ENCODE data around the gene TMA7B.
A peak's percentile ranks its signal among the peaks of the same experiment; 100 is the strongest.
"Not testable (repeated sequence)": the region's sequence is repeated elsewhere in the genome, so short reads cannot be mapped to it uniquely, and the experiment has no call there.

TMA7B gene

DNA sequence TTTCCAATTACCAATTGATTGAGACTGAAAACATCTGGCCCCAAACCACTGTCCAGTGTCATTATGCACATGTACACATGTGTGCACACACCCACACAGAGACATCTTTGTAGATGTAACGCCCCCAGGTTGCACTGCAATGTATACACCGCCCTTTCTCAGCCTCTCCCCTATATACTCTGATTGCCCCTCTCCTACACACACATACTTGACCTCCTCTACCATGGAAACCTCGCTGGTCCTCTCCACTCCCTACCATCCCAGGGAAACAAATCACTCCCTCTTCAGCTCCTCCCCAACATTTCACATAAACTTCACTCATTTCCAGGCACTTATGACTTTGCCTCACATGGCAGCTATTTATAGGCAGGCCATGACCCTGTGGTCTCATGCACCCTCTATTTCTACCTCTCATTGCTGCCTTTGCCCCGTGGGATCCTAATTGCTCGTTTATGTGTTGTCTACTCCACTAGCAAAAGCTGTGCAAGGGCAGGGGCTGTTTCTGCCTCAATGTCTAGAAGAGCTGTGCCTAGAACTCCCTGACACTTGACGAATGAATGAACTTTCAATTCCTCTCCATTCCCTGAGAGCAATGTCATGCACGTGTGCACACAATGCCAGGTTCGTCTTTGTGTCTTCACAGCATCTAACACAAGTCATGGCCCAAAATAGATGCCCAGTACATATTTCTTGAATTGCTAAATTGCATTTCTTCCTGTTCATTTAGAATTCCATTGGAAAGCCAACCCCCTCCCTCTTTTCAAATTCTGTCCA, 10.0 kb upstream of the TMA7B start:
- Mint-ChIP-seq H3K27ac (ENCODE audit: low read depth) (peak overlapping the region; percentile 52), H3K4me3 (peak overlapping the region; percentile 44)
- ATAC-seq (replicated peaks; ENCODE audit: extremely low read depth, poor library complexity, severe bottlenecking) = no peak

DNA sequence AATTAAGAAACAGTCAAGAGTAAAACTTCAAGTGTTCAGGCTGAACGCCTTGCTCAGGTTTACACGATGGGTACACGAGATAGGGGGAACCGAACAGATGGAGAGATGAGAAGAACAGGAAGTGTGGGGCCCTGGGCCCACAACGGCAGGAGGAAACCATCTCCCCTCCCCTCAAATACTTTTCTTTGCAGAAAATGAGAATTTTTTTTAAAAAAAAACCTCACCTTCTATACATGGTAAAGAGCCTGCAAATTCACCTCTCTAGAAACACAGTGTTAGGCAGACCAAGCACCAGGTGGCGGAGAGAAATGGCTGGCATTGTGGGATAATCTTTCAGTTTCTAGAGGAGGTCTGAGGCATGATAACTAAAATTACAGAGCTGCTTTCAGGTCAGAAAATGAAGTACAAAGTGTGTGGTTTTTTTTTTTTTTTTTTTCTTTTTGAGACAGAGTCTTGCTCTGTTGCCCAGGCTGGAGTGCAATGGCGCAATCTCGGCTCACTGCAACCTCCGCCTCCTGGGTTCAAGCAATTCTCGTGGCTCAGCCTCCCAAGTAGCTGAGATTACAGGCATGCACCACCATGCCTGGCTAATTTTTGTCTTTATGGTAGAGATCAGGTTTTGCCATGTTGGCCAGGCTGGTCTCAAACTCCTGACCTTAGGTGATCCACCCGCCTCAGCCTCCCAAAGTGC, 8.4 kb upstream of the TMA7B start:
- H3K4me3 Mint-ChIP-seq = peak overlapping the region; percentile 63
- peak overlapping the region; percentile 50 for H3K27ac Mint-ChIP-seq (ENCODE audit: low read depth)
- not testable (repeated sequence) for DNase-seq (ENCODE audit: low spot score in 2 of 2); H3K9me3 Mint-ChIP-seq; H3K27me3 Mint-ChIP-seq
- H3K4me1 Mint-ChIP-seq = peaks cover 81% of the 10 kb centered on the region
- peak; percentile 68 for ATAC-seq (replicated peaks; ENCODE audit: extremely low read depth, poor library complexity, severe bottlenecking)
- peaks cover 70% of the 10 kb centered on the region for H3K36me3 Mint-ChIP-seq (ENCODE audit: insufficient read depth)

More for the DNA sequence above, 10.0 kb upstream of the TMA7B start:
- no peaks in the 10 kb centered on the region for H3K9me3 Mint-ChIP-seq
- peaks cover 61% of the 10 kb centered on the region for H3K36me3 Mint-ChIP-seq (ENCODE audit: insufficient read depth)
- H3K4me1 Mint-ChIP-seq = peaks cover 85% of the 10 kb centered on the region
- DNase-seq (ENCODE audit: low spot score in 2 of 2) = no peak
- H3K27me3 Mint-ChIP-seq = no peaks in the 10 kb centered on the region

DNA sequence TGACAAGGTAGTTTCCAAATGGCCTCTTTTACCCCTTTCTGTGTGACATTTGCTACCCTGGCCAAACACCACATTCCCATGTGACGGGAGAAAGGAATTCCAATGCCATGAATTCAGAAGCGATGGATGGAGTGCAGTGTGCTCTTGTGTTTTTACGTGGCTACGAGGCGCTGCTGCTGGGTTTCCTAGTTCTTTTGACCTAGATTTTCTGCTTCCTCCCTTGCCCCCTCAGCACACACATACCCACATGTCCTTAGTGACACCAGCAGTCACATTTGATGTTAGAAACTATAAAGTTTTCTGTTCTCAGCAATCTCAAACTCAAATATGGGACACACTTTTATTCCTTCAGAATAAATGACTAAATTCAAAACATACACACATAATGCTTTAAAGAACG, 7.8 kb upstream of the TMA7B start:
- Mint-ChIP-seq H3K36me3 (ENCODE audit: insufficient read depth) (peaks cover 74% of the 10 kb centered on the region), H3K9me3 (no peaks in the 10 kb centered on the region), H3K27me3 (no peaks in the 10 kb centered on the region), H3K4me1 (peaks cover 81% of the 10 kb centered on the region), H3K4me3 (peak overlapping the region; percentile 63), H3K27ac (ENCODE audit: low read depth) (peak overlapping the region; percentile 87)
- ATAC-seq (replicated peaks; ENCODE audit: extremely low read depth, poor library complexity, severe bottlenecking) = peak; percentile 55
- no peak for DNase-seq (ENCODE audit: low spot score in 2 of 2)

DNA sequence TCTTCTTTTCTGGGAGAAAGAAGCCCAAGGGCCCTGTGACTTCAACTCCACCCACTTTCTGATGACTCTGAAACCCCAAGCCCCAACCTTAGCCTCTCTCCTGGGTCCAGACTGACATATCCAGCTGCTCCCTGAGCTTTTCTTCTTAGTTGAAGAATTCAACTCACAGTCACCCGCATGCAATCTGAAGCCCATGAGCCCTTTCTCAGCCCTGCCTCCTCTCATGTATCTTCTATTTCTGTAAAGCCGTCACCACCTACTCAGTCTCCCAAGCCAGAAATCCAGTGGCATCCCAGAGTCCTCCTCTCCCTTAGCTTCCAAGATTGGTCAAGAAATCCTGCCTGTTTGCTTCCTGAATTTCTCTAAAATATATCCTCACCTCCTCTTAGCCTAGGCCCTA, 7.1 kb upstream of the TMA7B start:
- ATAC-seq (replicated peaks; ENCODE audit: extremely low read depth, poor library complexity, severe bottlenecking) = no peak
- no peak overlapping the region for H3K4me3 Mint-ChIP-seq

DNA sequence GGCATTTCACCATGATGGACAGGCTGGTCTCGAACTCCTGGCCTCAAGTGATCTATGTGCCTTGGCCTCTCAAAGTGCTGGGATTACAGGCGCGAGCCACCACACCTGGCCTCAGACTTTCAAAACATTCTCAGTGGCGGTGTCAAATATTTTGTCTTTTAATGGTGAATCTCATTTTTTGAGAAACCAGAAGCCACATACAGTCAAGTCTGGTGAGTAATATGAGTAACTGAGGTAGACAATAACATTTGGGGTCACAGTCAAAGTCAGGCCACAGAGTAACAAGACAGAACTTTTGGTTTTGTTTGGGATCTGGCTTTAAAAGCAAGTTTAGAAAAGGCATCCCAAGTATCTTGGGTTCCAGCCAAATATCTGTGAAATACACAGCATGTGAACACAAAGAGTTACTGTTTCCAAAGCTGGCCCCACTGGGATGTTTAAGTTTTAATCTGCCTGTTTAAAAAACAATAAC, 5.6 kb upstream of the TMA7B start:
- H3K9me3 Mint-ChIP-seq = no peaks in the 10 kb centered on the region
- no peaks in the 10 kb centered on the region for H3K27me3 Mint-ChIP-seq
- H3K4me1 Mint-ChIP-seq = peaks cover 84% of the 10 kb centered on the region
- DNase-seq (ENCODE audit: low spot score in 2 of 2) (no peak), ATAC-seq (replicated peaks; ENCODE audit: extremely low read depth, poor library complexity, severe bottlenecking) (no peak)
- H3K36me3 Mint-ChIP-seq (ENCODE audit: insufficient read depth) = peaks cover 82% of the 10 kb centered on the region
- H3K4me3 Mint-ChIP-seq = no peak overlapping the region
- peak overlapping the region; percentile 87 for H3K27ac Mint-ChIP-seq (ENCODE audit: low read depth)

More for the DNA sequence above, 7.1 kb upstream of the TMA7B start:
- no peaks in the 10 kb centered on the region for H3K27me3 Mint-ChIP-seq
- no peaks in the 10 kb centered on the region for H3K9me3 Mint-ChIP-seq
- H3K27ac Mint-ChIP-seq (ENCODE audit: low read depth) = peak overlapping the region; percentile 87
- H3K36me3 Mint-ChIP-seq (ENCODE audit: insufficient read depth) = peaks cover 79% of the 10 kb centered on the region
- DNase-seq (ENCODE audit: low spot score in 2 of 2) = no peak
- peaks cover 84% of the 10 kb centered on the region for H3K4me1 Mint-ChIP-seq

DNA sequence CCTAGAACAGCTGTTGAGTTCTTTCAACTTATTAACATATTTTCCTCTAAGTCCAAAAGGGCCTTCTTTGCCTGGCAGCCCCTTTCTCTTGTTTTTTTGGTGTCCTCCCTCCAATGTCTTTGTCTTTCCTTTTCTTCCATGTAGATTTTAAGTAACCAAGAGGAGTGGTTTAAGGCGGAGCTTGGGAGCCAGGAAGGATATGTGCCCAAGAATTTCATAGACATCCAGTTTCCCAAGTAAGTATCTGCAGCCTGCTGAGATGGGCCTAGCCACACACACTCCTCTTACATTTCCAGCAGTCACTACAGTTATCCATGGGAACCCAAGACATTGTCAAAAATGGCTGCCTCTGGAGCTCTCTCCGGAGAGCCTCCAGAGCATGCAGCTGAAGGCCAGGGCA, 4.5 kb upstream of the TMA7B start:
- no peak for DNase-seq (ENCODE audit: low spot score in 2 of 2)
- Mint-ChIP-seq H3K9me3 (no peaks in the 10 kb centered on the region), H3K4me3 (no peak overlapping the region), H3K36me3 (ENCODE audit: insufficient read depth) (peaks cover 81% of the 10 kb centered on the region), H3K27me3 (no peaks in the 10 kb centered on the region), H3K4me1 (peaks cover 84% of the 10 kb centered on the region), H3K27ac (ENCODE audit: low read depth) (peak overlapping the region; percentile 87)
- ATAC-seq (replicated peaks; ENCODE audit: extremely low read depth, poor library complexity, severe bottlenecking) = no peak

DNA sequence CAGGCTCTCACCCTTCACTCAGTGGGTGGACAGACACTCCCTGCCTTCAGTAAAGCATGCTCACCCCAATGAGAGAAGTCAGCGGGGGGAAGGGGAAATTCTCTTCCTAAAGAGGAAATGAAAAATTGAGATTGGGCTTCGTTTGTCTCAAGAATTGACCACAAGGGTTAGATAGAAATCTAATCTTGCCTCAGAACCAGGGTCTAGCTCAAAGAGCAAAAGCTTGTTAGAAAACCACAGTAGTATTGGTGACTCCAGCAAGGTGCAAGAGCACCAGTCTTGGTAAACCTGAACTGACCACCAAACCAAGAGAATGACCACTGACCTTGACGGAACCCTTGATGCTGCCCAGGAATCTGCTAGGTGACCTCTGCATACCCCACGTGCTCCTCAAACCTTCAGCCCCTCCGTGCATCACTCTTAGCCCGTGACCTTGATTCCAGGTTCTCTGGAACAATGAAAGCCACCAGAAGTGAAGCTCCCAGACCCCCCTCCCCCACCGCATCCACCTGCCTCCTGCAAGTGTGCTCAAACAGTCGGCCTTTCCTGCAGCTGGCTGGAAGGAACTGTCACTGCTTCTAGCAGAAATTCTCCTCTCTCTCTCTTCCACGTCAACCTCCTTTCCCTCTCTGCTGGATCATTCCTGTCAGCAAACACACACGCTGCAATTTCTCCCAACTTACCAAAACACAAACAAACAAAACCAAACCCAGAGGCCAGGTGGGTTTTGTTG, 3.1 kb upstream of the TMA7B start:
- Mint-ChIP-seq H3K4me1 (peaks cover 83% of the 10 kb centered on the region), H3K36me3 (ENCODE audit: insufficient read depth) (peaks cover 83% of the 10 kb centered on the region), H3K4me3 (no peak overlapping the region), H3K27ac (ENCODE audit: low read depth) (peak overlapping the region; percentile 84), H3K27me3 (no peaks in the 10 kb centered on the region), H3K9me3 (no peaks in the 10 kb centered on the region)
- no peak for ATAC-seq (replicated peaks; ENCODE audit: extremely low read depth, poor library complexity, severe bottlenecking)
- no peak for DNase-seq (ENCODE audit: low spot score in 2 of 2)

DNA sequence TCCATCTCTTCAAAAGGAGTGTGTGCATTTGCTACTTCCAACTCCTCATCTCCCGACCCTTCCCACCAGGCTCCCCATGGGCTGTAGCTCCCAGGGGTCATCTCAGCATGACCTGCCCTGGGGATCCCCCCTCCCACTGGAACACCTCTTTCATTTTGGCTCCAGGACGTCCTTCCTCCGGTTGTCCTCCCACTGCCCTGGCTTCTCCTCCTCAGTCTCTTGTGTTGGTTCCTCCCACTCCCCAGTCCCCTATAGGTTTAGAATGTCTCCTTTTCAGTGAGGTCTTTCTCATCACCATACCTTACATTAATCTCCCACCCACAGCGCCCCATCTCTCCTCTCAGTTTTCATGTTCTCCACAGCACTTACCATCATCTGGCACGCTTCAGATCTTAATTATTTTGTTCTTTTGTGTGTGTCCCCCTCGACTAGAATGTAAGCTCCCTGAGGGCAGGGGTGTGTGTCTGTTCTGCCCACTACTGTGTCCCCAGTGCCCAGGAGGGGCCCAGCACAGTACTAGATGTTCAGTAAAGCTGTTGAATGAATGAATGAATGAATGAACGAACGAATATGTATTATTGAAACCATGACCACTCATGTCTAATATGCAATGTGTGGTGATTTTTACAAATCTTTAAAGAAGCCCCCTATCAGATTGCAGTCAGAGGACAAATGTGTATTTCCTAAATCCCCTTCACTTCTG, 2.0 kb upstream of the TMA7B start:
- H3K27ac Mint-ChIP-seq (ENCODE audit: low read depth) = peak overlapping the region; percentile 84

DNA sequence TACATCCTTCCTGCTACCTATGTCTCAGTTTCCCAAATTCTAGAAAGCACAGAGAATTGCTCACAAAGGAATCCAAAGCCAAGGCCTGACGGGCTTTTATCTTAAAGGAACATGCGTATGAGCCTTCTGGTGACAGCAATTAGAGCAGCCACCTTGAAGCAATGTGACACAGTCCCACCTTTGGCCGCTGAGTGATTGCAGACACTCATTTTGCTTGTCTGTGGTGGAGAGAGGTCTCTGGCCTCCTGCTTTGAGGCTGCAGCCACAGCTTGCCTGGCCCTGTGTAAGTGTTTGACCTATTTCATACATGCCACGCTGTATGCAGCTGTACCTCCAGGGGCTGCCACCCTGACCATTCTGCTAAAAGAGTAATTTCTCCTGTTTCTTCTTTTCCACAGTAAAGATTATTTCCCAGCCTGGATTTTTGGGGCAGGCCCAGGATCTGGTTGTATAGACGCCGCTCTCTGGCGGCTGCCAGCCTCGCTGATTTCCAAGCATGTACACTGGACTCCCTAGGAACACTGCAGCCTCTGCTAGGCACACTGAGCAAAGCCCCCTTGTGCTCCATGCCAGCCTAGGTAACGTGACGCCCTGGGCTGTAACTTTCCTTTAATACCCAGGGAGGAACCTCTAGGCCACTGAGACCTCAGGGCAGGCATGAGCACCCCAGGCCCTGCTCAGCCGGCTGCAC, 1.1 kb upstream of the TMA7B start:
- DNase-seq (ENCODE audit: low spot score in 2 of 2) (no peak), ATAC-seq (replicated peaks; ENCODE audit: extremely low read depth, poor library complexity, severe bottlenecking) (no peak)
- peaks cover 63% of the 10 kb centered on the region for H3K4me1 Mint-ChIP-seq
- H3K36me3 Mint-ChIP-seq (ENCODE audit: insufficient read depth) = peaks cover 84% of the 10 kb centered on the region
- H3K9me3 Mint-ChIP-seq = no peaks in the 10 kb centered on the region
- peak overlapping the region; percentile 84 for H3K27ac Mint-ChIP-seq (ENCODE audit: low read depth)
- H3K27me3 Mint-ChIP-seq = no peaks in the 10 kb centered on the region
- no peak overlapping the region for H3K4me3 Mint-ChIP-seq

More for the DNA sequence above, 2.0 kb upstream of the TMA7B start:
- H3K27me3 Mint-ChIP-seq = no peaks in the 10 kb centered on the region
- no peaks in the 10 kb centered on the region for H3K9me3 Mint-ChIP-seq
- DNase-seq (ENCODE audit: low spot score in 2 of 2) (no peak), ATAC-seq (replicated peaks; ENCODE audit: extremely low read depth, poor library complexity, severe bottlenecking) (no peak)
- no peak overlapping the region for H3K4me3 Mint-ChIP-seq
- peaks cover 73% of the 10 kb centered on the region for H3K4me1 Mint-ChIP-seq
- H3K36me3 Mint-ChIP-seq (ENCODE audit: insufficient read depth) = peaks cover 83% of the 10 kb centered on the region

DNA sequence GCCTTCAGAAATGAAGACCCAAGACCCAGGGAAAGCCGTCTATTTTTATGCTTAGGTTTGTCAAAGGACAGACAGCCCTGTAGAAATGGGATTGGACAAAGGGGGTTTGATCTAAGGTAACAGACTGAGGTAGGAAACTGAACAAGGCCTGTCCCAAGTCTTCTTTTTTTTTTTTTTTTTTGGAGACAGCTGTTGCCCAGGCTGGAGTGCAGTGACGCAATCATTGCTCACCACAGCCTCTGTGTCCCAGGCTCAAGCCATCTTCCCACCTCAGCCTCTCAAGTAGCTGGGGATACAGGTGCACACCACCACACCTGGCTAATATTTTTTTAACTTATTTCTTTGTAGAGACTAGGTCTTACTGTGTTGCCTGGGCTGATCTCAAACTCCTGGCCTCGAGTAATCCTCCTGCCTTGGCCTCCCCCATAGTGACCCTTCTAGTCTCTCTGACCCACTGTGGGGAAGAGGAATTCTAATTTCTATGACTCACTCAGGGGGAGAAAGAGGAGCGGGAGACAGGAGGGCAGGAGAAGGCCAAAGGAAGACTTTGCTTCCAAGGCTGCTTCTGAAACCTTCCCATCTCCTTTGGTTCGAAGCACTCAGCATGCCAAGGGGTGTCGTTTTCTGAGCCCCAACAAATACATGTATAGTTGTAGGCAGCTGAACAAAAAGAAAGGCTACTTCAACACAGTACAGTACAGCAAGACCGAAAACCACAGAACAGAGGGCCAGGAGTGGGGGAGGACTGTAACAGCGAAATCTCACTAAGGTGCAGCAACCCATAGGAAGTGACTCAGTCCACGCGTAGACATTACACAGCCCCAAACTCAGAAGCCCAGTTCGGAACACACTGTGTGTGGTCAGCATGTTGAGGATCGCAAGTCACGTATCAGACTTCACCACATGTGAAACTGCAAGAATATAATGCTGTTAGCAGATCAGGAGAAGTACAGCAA, 872 bp downstream of the TMA7B start:
- peak overlapping the region; percentile 61 for H3K4me3 Mint-ChIP-seq
- ATAC-seq (replicated peaks; ENCODE audit: extremely low read depth, poor library complexity, severe bottlenecking) = peak; percentile 99
- DNase-seq (ENCODE audit: low spot score in 2 of 2) = peak; percentile 36 to 70
- H3K27ac Mint-ChIP-seq (ENCODE audit: low read depth) = peak overlapping the region; percentile 84
- H3K27me3 Mint-ChIP-seq = no peaks in the 10 kb centered on the region
- H3K9me3 Mint-ChIP-seq = no peaks in the 10 kb centered on the region
- H3K4me1 Mint-ChIP-seq = peaks cover 54% of the 10 kb centered on the region
- H3K36me3 Mint-ChIP-seq (ENCODE audit: insufficient read depth) = peaks cover 86% of the 10 kb centered on the region

DNA sequence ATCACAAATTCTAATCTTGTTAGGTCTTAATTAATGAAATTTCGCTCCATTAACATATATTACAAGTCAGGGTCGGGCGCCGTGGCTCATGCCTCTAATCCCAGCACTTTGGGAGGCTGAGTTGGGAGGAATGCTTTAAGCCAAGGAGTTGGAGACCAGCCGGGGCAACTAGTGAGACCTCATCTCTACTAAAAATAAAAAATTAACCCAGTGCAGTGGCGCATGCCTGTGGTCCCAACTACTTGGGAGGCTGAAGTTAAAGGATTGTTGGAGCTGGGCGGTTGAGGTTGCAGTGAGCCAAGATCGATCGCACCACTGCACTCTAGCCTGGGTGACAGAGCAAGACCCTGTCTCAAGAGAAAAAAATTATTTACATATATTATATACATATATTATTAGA, 1.9 kb downstream of the TMA7B start:
- Mint-ChIP-seq H3K4me3 (peak overlapping the region; percentile 61), H3K4me1 (peaks cover 50% of the 10 kb centered on the region), H3K27me3 (no peaks in the 10 kb centered on the region), H3K27ac (ENCODE audit: low read depth) (peak overlapping the region; percentile 84), H3K9me3 (no peaks in the 10 kb centered on the region), H3K36me3 (ENCODE audit: insufficient read depth) (peaks cover 82% of the 10 kb centered on the region)
- ATAC-seq (replicated peaks; ENCODE audit: extremely low read depth, poor library complexity, severe bottlenecking) = no peak
- DNase-seq (ENCODE audit: low spot score in 2 of 2) = no peak

Measured in central memory CD8-positive, alpha-beta T cell (primary cell).